Dendritic cell treated with granulocyte-macrophage colony-stimulating factor and Interleukin-4, amounts not matched to agents 40 ng/mL and 50 ng/mL, for 4 days (primary cell): ENCODE results near the gene ARHGEF25.
A peak's percentile ranks its signal among the peaks of the same experiment; 100 is the strongest.
"Not testable (repeated sequence)": the region's sequence is repeated elsewhere in the genome, so short reads cannot be mapped to it uniquely, and the experiment has no call there.

Experiments
- H3K27ac Mint-ChIP-seq: one replicate; pipeline ENCODE4 v1.8.0; 2022; ENCODE audit warnings: mild to moderate bottlenecking, mixed read lengths
- H3K27me3 Mint-ChIP-seq: one replicate; pipeline ENCODE4 v1.8.0; 2022; ENCODE audit warnings: mild to moderate bottlenecking, mixed read lengths
- H3K36me3 Mint-ChIP-seq: one replicate; pipeline ENCODE4 v1.8.0; 2022; ENCODE audit warnings: low read depth, mixed read lengths
- H3K4me1 Mint-ChIP-seq: one replicate; pipeline ENCODE4 v1.8.0; 2022; ENCODE audit warnings: low read depth, mixed read lengths
- H3K4me3 Mint-ChIP-seq: one replicate; pipeline ENCODE4 v1.8.0; 2022; ENCODE audit warnings: mild to moderate bottlenecking, moderate library complexity, mixed read lengths
- H3K9me3 Mint-ChIP-seq: one replicate; pipeline ENCODE4 v1.8.0; 2022; ENCODE audit warnings: mixed read lengths
- intact Hi-C: fragments of 100-400 bp; cut with micrococcal nuclease; formaldehyde crosslinking; loops from one replicate; pipeline ENCODE4 v1.15.0; 2022

Gene ARHGEF25

DNA sequence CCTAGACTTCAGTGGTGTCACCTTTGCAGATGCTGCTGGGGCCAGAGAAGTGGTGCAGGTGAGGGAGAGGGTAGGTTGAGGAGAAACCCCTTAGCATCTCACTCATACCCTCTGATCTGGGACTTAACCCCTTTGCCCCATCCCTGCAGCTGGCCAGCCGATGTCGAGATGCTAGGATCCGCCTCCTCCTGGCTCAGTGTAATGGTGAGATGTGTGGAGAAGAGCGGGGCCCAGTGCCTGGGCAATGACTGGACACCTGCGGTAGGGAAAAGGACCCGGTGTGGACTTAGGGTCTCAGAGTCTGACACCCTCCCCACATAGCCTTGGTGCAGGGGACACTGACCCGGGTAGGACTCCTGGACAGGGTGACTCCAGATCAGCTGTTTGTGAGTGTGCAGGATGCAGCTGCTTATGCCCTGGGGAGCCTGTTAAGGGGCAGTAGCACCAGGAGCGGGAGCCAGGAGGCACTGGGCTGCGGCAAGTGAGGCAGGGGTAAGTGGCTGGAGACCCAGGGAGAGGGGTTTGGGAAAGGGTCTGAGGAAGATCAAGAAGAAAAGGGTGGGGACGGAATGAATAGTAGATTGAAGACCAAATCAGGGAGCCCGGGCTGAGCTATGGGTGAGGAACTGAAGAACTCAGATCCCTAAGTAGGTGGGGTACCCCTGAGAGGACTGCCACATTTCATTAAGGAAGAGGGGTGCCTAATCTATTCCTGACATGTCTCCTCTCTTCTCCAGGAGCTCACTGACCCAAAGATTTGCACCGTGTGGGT lies 14.2 kb downstream of the ARHGEF25 start:
- H3K36me3 Mint-ChIP-seq: no peaks in the 10 kb centered on the region
- H3K9me3 Mint-ChIP-seq: no peaks in the 10 kb centered on the region
- H3K4me1 Mint-ChIP-seq: peaks cover 53% of the 10 kb centered on the region
- no peak overlapping the region for H3K27ac Mint-ChIP-seq
- peaks cover 98% of the 10 kb centered on the region for H3K27me3 Mint-ChIP-seq
- intact Hi-C loops: no loop called here
- H3K4me3 Mint-ChIP-seq: no peak overlapping the region

DNA sequence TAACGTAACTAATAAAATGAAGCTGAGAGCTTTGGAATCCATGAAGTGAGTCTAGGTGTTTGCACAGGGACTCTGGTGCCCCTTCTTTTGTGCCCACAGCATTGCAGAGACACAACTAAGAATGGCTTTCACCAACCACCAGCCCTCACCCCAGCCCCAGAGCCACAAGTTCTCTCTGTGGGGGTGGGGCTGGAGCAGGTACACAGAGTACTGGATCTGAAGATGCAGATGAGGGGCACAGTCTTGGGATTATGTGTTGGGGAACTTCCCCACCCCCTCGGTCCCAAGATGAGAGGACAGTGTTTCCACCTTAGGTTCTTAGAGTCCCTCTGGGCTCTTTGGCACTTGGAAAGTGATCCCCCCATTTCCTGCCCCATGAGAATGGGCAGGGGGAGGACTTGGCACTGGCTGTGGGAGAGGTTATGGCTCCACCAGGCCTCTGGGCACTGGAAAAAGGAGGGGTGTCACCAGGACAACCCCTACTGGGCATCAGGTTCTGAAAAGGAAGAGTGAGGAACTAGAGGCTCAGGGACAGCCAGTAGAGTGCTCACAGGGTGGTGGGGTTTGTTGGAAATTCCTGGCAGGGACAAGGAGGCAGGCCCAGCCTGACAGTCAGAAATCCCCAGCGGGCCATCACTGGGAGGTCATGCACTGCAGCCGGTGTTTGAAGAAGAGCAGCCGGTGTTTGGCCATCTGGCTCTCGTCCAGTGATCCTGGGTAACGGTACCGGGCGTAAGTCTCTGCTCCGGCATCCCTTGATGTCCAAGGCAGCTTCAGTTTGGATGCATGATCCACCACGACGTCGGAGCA lies 15.1 kb downstream of the ARHGEF25 start:
- Mint-ChIP-seq H3K9me3 (no peaks in the 10 kb centered on the region), H3K36me3 (no peaks in the 10 kb centered on the region), H3K27me3 (peaks cover 98% of the 10 kb centered on the region), H3K27ac (no peak overlapping the region), H3K4me3 (no peak overlapping the region), H3K4me1 (peaks cover 44% of the 10 kb centered on the region)
- intact Hi-C loops: no loop called here

DNA sequence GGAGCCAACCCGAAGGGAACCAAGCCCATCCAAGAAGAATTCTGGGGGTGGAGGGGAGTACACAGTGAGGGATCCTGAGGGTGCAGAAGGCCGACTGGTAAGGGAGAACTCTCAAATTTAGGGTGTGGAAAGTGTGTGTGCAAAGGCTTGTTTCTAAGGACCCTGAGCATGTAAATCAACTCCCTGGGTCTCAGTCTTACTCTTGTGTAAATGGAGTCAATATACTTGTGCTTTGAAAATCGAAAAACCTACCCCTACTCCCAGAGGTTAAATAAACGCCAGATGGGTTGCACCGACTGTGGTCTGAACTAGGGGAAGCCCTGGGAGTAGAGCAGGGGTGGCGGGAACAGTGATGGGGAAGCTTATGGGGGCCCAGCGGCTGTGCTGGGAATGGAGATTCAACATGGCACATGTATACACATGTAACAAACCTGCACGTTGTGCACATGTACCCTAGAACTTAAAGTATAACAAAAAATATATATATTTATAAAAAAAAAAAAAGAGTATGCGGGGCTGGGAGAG lies 15.7 kb downstream of the ARHGEF25 start:
- no peaks in the 10 kb centered on the region for H3K36me3 Mint-ChIP-seq
- no peak overlapping the region for H3K4me3 Mint-ChIP-seq
- no peaks in the 10 kb centered on the region for H3K9me3 Mint-ChIP-seq
- peaks cover 43% of the 10 kb centered on the region for H3K4me1 Mint-ChIP-seq
- no peak overlapping the region for H3K27ac Mint-ChIP-seq
- peaks cover 98% of the 10 kb centered on the region for H3K27me3 Mint-ChIP-seq
- intact Hi-C loops: no loop called here

DNA sequence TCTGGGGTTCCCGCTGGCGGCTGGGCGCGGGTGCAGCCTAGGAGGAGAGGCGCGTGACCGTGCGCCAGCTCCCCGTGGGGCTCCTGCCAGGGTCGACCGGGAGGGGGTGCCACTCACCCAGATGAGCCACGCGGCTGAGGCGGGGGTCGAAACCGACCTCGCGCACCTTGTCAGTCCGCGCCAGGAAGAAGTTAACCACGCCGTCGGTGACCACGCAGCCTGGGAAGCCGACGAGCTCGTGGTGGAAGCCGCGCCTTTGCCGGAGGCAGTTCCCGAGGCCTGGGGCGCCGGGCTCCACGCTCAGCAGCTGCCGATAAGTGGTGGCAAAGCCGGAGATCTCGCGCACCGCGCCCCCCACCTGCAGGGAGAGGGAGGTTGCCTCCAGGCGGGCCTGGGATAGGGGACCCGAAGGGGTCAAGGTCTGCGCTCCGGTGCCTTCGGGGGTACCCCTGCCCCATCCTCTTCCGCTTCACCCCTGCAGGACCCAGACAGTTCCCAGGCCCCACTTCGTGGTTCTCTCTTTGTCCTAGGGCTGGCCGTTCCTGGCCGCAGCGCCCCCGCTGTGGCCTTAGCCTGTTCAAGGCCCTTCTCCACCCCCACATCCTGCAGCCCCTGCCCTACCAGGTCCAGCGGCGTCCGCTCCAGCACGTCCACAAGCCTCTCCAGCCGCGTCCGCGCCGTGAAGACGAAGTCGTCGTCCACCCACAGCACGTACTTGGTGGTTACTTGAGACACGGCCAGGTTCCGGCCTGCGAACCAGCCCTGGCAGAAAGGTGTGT lies 16.5 kb downstream of the ARHGEF25 start:
- intact Hi-C loops: no loop called here
- peaks cover 97% of the 10 kb centered on the region for H3K27me3 Mint-ChIP-seq
- H3K36me3 Mint-ChIP-seq: no peaks in the 10 kb centered on the region
- peaks cover 44% of the 10 kb centered on the region for H3K4me1 Mint-ChIP-seq
- peak overlapping the region; percentile 46 for H3K4me3 Mint-ChIP-seq
- H3K9me3 Mint-ChIP-seq: no peaks in the 10 kb centered on the region
- no peak overlapping the region for H3K27ac Mint-ChIP-seq

DNA sequence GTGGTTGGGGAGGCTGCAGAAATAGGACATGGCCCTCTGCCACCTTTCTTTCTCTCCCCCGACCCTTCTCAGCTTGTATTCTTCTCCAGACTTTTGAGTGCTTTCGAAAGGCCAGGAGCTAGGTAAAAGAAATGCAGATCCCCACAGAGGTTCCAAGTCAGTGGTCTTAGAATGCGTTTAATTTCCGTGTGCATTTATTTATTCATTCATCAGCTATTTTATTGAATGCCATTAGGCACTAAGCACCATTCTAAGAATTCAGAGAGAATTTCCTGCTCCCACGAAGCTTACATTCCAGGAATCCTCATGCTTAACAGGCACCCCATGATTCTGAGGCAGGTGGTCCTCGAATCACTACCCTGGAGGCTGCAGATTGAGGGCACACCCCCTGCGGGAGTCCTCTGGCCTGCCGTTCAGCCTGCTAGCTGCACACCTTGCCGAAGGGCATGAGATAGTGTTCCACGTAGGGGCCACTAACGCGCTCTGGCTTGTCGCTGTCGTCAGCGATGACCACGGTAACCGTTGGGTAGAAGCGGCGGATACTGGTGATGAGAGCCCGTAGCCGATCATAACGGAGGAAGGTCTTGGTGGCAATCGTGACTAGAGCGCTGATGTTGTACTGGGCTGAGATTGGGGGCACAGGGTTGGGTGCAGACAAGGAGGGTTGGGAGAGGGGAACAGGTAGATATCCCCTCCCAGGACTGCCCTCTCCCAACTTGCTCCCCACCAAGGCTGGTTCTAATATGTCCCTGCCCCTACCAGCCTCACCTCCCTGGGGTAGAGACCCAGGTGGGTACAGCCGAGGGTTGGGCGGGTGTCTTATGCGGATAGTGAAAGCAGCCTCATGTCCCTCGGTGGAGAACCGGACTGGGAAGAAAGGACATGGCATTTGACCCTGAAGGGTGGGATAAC lies 17.3 kb downstream of the ARHGEF25 start:
- H3K4me3 Mint-ChIP-seq: no peak overlapping the region
- peaks cover 41% of the 10 kb centered on the region for H3K4me1 Mint-ChIP-seq
- H3K9me3 Mint-ChIP-seq: no peaks in the 10 kb centered on the region

DNA sequence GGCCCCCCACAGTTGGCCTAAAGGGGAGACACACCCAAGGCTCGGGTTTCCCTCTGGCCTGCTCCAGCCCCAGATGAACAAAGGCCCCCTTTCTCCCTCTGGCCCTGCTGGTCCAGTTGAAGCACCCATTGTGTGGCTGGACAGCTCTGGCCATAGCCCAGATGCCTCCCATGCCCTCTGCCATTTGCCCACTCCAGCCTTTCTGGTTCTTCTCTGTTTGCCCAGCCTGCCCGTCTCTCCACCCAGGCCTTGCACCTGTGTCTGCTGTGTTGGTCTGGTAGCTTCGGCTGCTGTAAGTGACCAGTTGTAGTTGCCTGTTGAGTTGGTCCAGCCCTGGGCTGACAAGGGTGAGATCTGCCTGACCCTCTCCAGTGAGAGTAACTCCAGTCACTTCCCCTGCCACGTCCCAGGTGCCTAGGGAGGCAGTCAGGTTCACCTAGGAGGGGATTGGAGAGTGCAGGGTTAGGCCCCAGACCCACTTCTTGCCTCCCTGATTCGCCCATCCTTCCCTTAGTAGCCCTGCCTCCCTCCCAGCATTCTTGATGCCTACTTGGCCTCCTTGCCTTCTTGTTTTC lies 18.7 kb downstream of the ARHGEF25 start:
- Mint-ChIP-seq H3K27ac (no peak overlapping the region), H3K4me1 (peaks cover 32% of the 10 kb centered on the region), H3K36me3 (no peaks in the 10 kb centered on the region), H3K4me3 (no peak overlapping the region), H3K9me3 (no peaks in the 10 kb centered on the region), H3K27me3 (peaks cover 92% of the 10 kb centered on the region)
- intact Hi-C loops: loop anchor here (5.0 kb wide), 1 partner anchor 62 kb away; the partner anchor contains the start of gene OS9

More for the DNA sequence above, 17.3 kb downstream of the ARHGEF25 start:
- H3K27me3 Mint-ChIP-seq: peaks cover 98% of the 10 kb centered on the region
- intact Hi-C loops: no loop called here
- H3K27ac Mint-ChIP-seq: no peak overlapping the region
- H3K36me3 Mint-ChIP-seq: no peaks in the 10 kb centered on the region

DNA sequence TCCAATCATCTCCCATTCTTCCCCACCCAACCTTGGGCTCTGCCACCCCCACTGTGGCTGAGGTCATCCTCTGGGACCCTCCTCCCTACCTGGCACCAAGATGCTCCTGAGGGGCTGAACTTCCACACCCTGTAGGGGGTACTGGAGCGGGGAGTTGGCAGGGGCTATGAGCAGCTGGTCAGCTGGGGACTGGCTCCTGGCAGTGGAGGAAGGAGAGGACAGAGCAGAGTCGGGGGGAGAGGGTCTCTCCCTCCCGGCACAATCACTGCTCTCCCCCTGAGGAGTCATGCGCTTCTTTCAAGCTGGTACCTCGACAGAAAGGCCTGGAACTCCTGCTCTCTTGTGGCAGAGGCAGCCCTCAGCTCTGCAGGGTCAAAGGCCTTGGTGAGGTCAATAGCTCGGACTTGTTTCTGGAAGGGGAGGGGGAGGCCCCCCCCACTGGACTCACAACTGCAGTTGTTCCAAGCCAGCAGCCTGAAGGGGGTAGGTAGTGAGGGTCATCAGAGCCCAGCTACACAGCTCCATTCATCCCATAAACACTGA lies 19.7 kb downstream of the ARHGEF25 start:
- peaks cover 90% of the 10 kb centered on the region for H3K27me3 Mint-ChIP-seq
- H3K36me3 Mint-ChIP-seq: no peaks in the 10 kb centered on the region
- intact Hi-C loops: loop anchor here (5.0 kb wide), 1 partner anchor 61 kb away; the partner anchor contains the start of gene OS9
- H3K27ac Mint-ChIP-seq: no peak overlapping the region
- H3K4me3 Mint-ChIP-seq: no peak overlapping the region
- H3K9me3 Mint-ChIP-seq: no peaks in the 10 kb centered on the region
- peaks cover 32% of the 10 kb centered on the region for H3K4me1 Mint-ChIP-seq

DNA sequence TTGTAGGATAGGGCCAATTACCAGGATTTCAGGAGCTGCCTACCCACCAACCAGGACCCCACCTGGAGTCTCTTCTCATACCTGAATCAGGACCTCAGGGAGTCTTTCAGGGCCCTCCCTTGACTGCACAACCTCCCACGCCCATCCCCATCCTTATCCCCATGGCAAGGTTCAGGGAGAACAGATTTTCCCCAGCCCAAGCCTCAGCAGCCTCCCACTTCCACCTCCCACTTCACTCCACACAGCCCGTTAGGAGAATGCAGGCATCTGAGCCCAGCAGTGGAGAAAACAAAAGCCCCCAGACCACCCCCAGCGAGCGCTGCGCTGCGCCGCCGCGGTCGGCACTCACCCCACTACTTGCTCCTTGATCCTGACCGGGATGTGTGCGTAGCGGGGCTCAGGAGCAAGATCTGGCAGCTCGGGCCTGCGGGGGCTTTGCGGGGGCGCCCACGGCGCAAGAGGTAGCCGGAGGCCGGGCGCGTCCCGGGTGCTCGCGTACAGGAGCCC lies 20.4 kb downstream of the ARHGEF25 start:
- Mint-ChIP-seq H3K36me3 (no peaks in the 10 kb centered on the region), H3K27ac (no peak overlapping the region), H3K27me3 (peaks cover 83% of the 10 kb centered on the region), H3K9me3 (no peaks in the 10 kb centered on the region), H3K4me1 (peaks cover 32% of the 10 kb centered on the region), H3K4me3 (no peak overlapping the region)
- intact Hi-C loops: loop anchor here (5.0 kb wide), 1 partner anchor 61 kb away; the partner anchor contains the start of gene OS9

DNA sequence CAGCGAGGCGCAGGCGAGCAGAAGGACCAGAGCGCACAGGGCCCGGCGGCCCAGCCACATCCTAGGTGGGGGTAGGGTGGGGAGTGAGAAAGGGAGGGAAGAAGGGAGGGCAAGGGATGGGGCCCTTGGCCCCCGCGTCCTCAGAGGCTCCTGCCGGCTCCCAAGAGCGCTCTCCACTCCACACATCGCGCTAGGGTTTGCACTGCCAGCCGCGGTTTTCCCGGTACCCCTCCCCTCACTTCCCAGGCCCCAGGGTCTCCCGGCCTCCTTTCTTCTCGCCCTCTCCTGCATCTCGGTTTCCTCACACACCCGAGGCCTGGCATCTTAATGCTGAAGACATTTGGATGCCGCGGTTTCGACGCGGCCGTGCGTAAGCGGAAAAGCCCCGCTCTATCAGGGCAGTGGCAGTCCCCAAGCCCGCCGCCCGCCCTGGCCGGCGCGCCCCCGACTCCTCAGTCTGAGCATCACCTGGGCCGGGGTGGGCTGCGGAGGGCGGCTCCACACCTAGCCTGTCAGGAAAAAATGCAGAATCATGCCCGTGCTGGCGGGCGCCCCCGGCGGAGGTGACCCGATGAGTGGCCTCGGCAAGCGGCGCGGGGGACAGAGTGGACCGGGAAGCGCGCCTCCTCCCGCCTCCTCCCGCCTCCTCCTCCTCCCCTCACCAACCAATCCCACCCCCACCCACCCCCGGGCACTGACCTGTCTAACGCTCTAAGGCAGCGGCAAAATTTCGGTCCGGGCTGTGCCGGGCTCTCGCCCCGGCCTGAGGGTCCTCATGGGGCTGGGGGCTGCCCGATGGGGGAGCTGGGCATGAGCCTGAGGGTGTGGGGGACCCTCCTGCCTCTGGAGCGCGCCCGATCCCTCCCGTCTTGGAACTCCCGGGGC lies 21.1 kb downstream of the ARHGEF25 start:
- peak overlapping the region; percentile 68 for H3K4me3 Mint-ChIP-seq
- H3K9me3 Mint-ChIP-seq: no peaks in the 10 kb centered on the region
- intact Hi-C loops: loop anchor here (5.0 kb wide), 1 partner anchor 60 kb away; the partner anchor contains the start of gene OS9
- H3K27me3 Mint-ChIP-seq: peaks cover 79% of the 10 kb centered on the region
- H3K36me3 Mint-ChIP-seq: no peaks in the 10 kb centered on the region
- H3K4me1 Mint-ChIP-seq: peaks cover 26% of the 10 kb centered on the region
- H3K27ac Mint-ChIP-seq: no peak overlapping the region

DNA sequence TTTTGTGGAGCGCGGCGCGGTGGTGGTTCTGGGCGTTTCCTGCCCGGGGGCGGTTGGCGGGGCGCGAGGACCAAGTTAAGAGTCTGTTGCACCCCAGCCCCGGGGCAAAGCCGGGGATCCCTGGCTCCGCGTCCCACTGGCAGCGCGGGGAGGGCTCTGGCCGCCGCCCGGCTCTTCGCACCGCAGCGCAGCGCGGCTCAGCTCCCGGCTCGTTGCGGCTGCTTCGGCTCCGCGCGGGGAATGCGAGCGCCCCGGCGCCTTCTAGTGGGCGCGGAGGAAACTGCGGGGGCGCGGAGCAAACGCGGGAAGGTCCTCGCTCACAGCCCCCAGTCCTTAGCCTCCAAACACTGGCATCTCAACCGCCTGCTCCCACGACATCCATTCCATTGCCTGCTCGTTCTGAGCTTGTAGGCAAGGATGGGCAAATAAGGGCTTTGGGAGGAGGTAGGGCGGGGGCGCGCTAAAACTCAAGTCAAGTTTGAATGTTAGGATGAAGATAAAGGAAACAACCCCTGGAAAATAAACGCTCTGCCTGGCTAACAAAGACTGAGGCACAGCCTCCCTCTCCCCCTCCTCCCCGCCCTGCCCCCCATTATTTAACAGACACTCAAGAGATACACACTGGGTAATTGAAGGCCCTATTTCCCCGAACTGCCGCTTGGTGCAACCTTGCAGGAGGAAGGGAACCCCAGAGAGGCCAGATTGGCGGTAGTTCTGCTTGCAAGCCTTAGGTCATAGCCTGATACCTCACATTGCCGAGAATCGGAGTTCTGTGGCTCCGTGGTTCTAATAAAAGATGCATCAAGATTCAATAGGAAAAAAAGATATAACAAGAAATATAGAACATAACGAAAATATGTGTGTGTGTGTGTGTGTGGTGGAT lies 22.0 kb downstream of the ARHGEF25 start, which contains the start of gene B4GALNT1:
Gene B4GALNT1, minus strand, starts transcription at position 244 of the 883 bp plus-strand sequence. CDS start 1,069 bp downstream, outside the sequence.
- Mint-ChIP-seq H3K4me3 (peak within 1 kb of the TSS; percentile 68), H3K27ac (no peak within 1 kb of the TSS), H3K9me3 (no peaks in the 10 kb centered on the region), H3K27me3 (peaks cover 70% of the 10 kb centered on the region), H3K4me1 (peaks cover 17% of the 10 kb centered on the region), H3K36me3 (no peaks in the 10 kb centered on the region)
- intact Hi-C loops: loop anchor here (5.0 kb wide), 1 partner anchor 59 kb away; the partner anchor contains the start of gene OS9

DNA sequence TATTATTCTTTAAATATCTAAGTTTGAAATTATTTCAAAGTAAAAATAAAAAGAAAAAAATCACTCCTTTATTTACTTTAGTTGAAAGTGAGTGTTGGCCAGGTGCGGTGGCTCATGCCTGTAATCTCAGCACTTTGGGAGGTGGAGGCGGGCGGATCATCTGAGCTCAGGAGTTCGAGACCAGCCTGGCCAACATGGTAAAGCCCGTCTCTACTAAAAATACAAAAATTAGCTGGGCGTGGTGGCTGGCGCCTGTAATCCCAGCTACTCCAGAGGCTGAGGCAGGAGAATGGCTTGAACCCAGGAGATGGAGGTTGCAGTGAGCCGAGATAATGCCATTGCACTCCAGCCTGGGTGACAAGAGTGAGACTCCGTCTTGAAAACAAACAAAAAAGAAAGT lies 25.5 kb downstream of the ARHGEF25 start:
- H3K4me1 Mint-ChIP-seq: peaks cover 14% of the 10 kb centered on the region
- H3K36me3 Mint-ChIP-seq, H3K27ac Mint-ChIP-seq, intact Hi-C loops, H3K9me3 Mint-ChIP-seq, H3K4me3 Mint-ChIP-seq: not testable (repeated sequence)
- peaks cover 58% of the 10 kb centered on the region for H3K27me3 Mint-ChIP-seq
